ENCODE measurements around the gene TIMM29.

The TIMM29 gene

GRCh38 chr19:10928563-10929401, at the start of gene TIMM29, which contains the start of gene YIPF2:
Gene TIMM29, plus strand, starts transcription at chr19:10928811. Its CDS starts 12 bp downstream, at chr19:10928823.
Gene YIPF2, minus strand, starts transcription at chr19:10928639. Its CDS starts 229 bp downstream, at chr19:10928410.
- DNase-seq, result peak; percentile 53 to 99 (median 94)

GRCh38 chr19:10881403-10882107, 47.1 kb upstream of the TIMM29 start:
- no peak for DNase-seq

GRCh38 chr19:10882108-10882457, 46.5 kb upstream of the TIMM29 start:
- DNase-seq, result no peak

GRCh38 chr19:10884274-10884673, 44.3 kb upstream of the TIMM29 start:
- DNase-seq, result no peak

GRCh38 chr19:10885201-10886169, 43.1 kb upstream of the TIMM29 start:
- DNase-seq, result no peak

GRCh38 chr19:10887616-10888367, 40.8 kb upstream of the TIMM29 start:
- DNase-seq, result no peak

- DNase-seq, result peak in 7 of 56 donors; percentile 3 to 54 (median 15)
These were observed 40.2 kb upstream of the TIMM29 start for GRCh38 chr19:10888421-10888866.

GRCh38 chr19:10889880-10890279, 38.7 kb upstream of the TIMM29 start:
- no peak for DNase-seq

GRCh38 chr19:10891405-10892086, 37.1 kb upstream of the TIMM29 start:
- DNase-seq, result peak in 11 of 56 donors; percentile 10 to 47 (median 22)

- no peak for DNase-seq
These were observed 36.4 kb upstream of the TIMM29 start for GRCh38 chr19:10892256-10892655.

- DNase-seq, result no peak
These were observed 33.7 kb upstream of the TIMM29 start for GRCh38 chr19:10894911-10895213.

- DNase-seq, result no peak
These were observed 33.2 kb upstream of the TIMM29 start for GRCh38 chr19:10895363-10895762.

GRCh38 chr19:10895920-10896319, 32.7 kb upstream of the TIMM29 start:
- no peak for DNase-seq

GRCh38 chr19:10896851-10897526, 31.6 kb upstream of the TIMM29 start:
- no peak for DNase-seq

GRCh38 chr19:10898633-10899032, 30.0 kb upstream of the TIMM29 start:
- no peak for DNase-seq

- peak in 10 of 56 donors; percentile 3 to 58 (median 22) for DNase-seq
These were observed 29.4 kb upstream of the TIMM29 start for GRCh38 chr19:10899151-10899653.

GRCh38 chr19:10907925-10908324, 20.7 kb upstream of the TIMM29 start:
- DNase-seq, result no peak

GRCh38 chr19:10908380-10908960, 20.1 kb upstream of the TIMM29 start:
- DNase-seq, result no peak

Measured in nucleus accumbens (tissue), 56 donors.